Trophoblast cell (in vitro differentiated cells and primary cell): ENCODE results near the gene CD8B.

ENCODE experiments used
- DNase-seq, 2 donors: peaks; one replicate each; pipeline ENCODE4 v3.0.0-alpha.2; 2016
- H2AFZ ChIP-seq: 2 replicates; pipeline ENCODE4 v1.6.1; 2013; ENCODE audit warnings: low read length, moderate library complexity, mild to moderate bottlenecking; ENCODE audit not compliant: insufficient read depth, poor library complexity
- H2AK5ac ChIP-seq: 2 replicates; pipeline ENCODE4 v1.6.1; 2013; ENCODE audit warnings: mild to moderate bottlenecking, low read length
- H2BK120ac ChIP-seq: 2 replicates; pipeline ENCODE4 v1.6.1; 2013; ENCODE audit warnings: low read length, mild to moderate bottlenecking, moderate library complexity; ENCODE audit not compliant: insufficient read depth, poor library complexity
- H2BK12ac ChIP-seq: 2 replicates; pipeline ENCODE4 v1.6.1; 2013; ENCODE audit warnings: mild to moderate bottlenecking, low read length, moderate library complexity
- H2BK5ac ChIP-seq: 2 replicates; pipeline ENCODE4 v1.6.1; 2013; ENCODE audit warnings: low read length, low read depth, moderate library complexity, mild to moderate bottlenecking; ENCODE audit not compliant: poor library complexity
- H3K14ac ChIP-seq: 2 replicates; pipeline ENCODE4 v1.6.1; 2013; ENCODE audit warnings: mild to moderate bottlenecking, low read length
- H3K18ac ChIP-seq: 2 replicates; pipeline ENCODE4 v1.6.1; 2013; ENCODE audit warnings: mild to moderate bottlenecking, low read length
- H3K23ac ChIP-seq: 2 replicates; pipeline ENCODE4 v1.6.1; 2013; ENCODE audit warnings: low read length
- H3K27ac ChIP-seq: 2 replicates; pipeline ENCODE4 v1.5.1; 2013; ENCODE audit warnings: low read depth, mild to moderate bottlenecking, inconsistent platforms, low read length, moderate library complexity
- H3K27me3 ChIP-seq: 2 replicates; pipeline ENCODE4 v1.6.1; 2013; ENCODE audit warnings: inconsistent platforms, mild to moderate bottlenecking, low read length, moderate library complexity; ENCODE audit not compliant: insufficient read depth
- H3K36me3 ChIP-seq, 2 experiments: 1 replicate in 1 of 2; 2 replicates in 1 of 2; pipeline ENCODE4 v1.6.1; 2013; ENCODE audit warnings: low read length in 2 of 2, mild to moderate bottlenecking in 2 of 2, moderate library complexity in 1 of 2; ENCODE audit not compliant: insufficient read depth in 2 of 2, control insufficient read depth in 1 of 2
- H3K4ac ChIP-seq: 2 replicates; pipeline ENCODE4 v1.6.1; 2013; ENCODE audit warnings: low read depth, mild to moderate bottlenecking, low read length, moderate library complexity
- H3K4me1 ChIP-seq, 2 experiments: 1 replicate in 1 of 2; 2 replicates in 1 of 2; pipeline ENCODE4 v1.6.1; 2013; ENCODE audit warnings: low read length in 2 of 2, mild to moderate bottlenecking in 2 of 2, moderate library complexity in 1 of 2; ENCODE audit not compliant: insufficient read depth in 2 of 2, control insufficient read depth in 1 of 2
- H3K4me2 ChIP-seq: 2 replicates; pipeline ENCODE4 v1.6.1; 2013; ENCODE audit warnings: inconsistent platforms, mild to moderate bottlenecking, low read length, moderate library complexity
- H3K4me3 ChIP-seq: 2 replicates; pipeline ENCODE4 v1.5.1; 2013; ENCODE audit warnings: mild to moderate bottlenecking, low read depth, low read length, inconsistent platforms
- H3K79me1 ChIP-seq: one replicate; pipeline ENCODE4 v1.6.1; 2013; ENCODE audit warnings: low read length
- H3K79me2 ChIP-seq: 2 replicates; pipeline ENCODE4 v1.6.1; 2013; ENCODE audit warnings: low read length, mild to moderate bottlenecking; ENCODE audit not compliant: control insufficient read depth, insufficient read depth, poor library complexity
- H3K9ac ChIP-seq: 2 replicates; pipeline ENCODE4 v1.6.1; 2013; ENCODE audit warnings: mild to moderate bottlenecking, low read length
- H3K9me3 ChIP-seq: 2 replicates; pipeline ENCODE4 v1.6.1; 2013; ENCODE audit warnings: low read depth, mild to moderate bottlenecking, control low read depth, inconsistent platforms, low read length; ENCODE audit not compliant: insufficient read depth
- H4K12ac ChIP-seq: 2 replicates; pipeline ENCODE4 v1.6.1; 2013; ENCODE audit warnings: low read depth, mild to moderate bottlenecking, low read length, moderate library complexity
- H4K8ac ChIP-seq: 2 replicates; pipeline ENCODE4 v1.6.1; 2013; ENCODE audit warnings: low read depth, mild to moderate bottlenecking, low read length, moderate library complexity
- H4K91ac ChIP-seq: one replicate; pipeline ENCODE4 v1.6.1; 2013; ENCODE audit warnings: low read depth, mild to moderate bottlenecking, low read length, moderate library complexity
- WGBS: extraction: QIAGEN DNeasy Blood & Tissue Kit; methylation state at CpG from one replicate; pipeline ENCODE4 v1.1.7; 2013; ENCODE audit warnings: missing lambda C conversion rate; ENCODE audit not compliant: insufficient read length, insufficient coverage; ENCODE audit errors: extremely low coverage; 5-methylcytosine and 5-hydroxymethylcytosine counted together

The CD8B gene

DNA sequence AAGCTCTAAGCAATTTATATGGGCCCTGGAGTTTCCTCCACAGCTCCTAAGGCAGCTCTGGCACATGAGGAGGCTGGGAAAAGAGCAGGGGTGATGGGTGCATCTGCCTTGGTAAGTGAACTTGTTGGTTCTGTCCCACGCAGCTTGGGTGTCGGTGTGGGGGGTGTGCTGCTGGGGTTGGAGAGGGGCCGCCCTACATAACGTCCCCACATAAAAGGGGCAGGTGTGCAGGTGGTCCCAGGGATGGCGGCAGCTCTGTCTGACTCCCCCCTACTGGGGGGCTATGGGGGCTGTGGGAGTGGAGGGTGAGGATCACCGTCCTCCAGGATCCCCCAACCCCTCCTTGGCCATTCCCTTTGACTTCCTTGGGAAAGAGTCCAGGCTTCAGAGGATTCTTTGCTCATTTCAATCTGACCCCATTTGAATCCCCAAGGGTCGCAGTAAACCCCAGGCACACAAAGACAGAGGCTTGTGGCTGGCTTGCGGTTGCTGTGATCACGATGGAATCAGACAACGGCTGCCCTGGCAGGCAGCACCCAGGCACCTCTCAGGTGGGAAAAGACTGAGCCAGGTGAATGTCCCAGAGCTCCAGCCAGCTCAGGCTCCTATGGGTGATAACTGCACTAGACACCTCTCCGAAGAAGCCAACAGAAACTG is 36.5 kb downstream of the CD8B start:
- H3K9me3 ChIP-seq = no peaks in the 10 kb centered on the region
- no peak for DNase-seq
- H3K9ac ChIP-seq = no peak overlapping the region
- no peaks in the 10 kb centered on the region for H3K27me3 ChIP-seq
- no peak overlapping the region for H3K14ac ChIP-seq
- no peak overlapping the region for H4K91ac ChIP-seq
- H3K18ac ChIP-seq = no peak overlapping the region
- H2AK5ac ChIP-seq = no peak overlapping the region
- no peak overlapping the region for H3K4me3 ChIP-seq
- no peaks in the 10 kb centered on the region for H3K4me1 ChIP-seq
- H3K4ac ChIP-seq = no peak overlapping the region
- no CpG with 5 or more reads among the region's 11 CpGs for WGBS
- no peak overlapping the region for H4K12ac ChIP-seq
- no peak overlapping the region for H3K4me2 ChIP-seq
- H2BK12ac ChIP-seq = no peak overlapping the region
- no peak overlapping the region for H4K8ac ChIP-seq
- H2BK120ac ChIP-seq = no peak overlapping the region
- no peaks in the 10 kb centered on the region for H3K79me2 ChIP-seq
- H3K27ac ChIP-seq = no peak overlapping the region
- no peak overlapping the region for H3K23ac ChIP-seq
- no peaks in the 10 kb centered on the region for H3K36me3 ChIP-seq
- H2BK5ac ChIP-seq = no peak overlapping the region
- no peaks in the 10 kb centered on the region for H3K79me1 ChIP-seq
- H2AFZ ChIP-seq = no peak overlapping the region

DNA sequence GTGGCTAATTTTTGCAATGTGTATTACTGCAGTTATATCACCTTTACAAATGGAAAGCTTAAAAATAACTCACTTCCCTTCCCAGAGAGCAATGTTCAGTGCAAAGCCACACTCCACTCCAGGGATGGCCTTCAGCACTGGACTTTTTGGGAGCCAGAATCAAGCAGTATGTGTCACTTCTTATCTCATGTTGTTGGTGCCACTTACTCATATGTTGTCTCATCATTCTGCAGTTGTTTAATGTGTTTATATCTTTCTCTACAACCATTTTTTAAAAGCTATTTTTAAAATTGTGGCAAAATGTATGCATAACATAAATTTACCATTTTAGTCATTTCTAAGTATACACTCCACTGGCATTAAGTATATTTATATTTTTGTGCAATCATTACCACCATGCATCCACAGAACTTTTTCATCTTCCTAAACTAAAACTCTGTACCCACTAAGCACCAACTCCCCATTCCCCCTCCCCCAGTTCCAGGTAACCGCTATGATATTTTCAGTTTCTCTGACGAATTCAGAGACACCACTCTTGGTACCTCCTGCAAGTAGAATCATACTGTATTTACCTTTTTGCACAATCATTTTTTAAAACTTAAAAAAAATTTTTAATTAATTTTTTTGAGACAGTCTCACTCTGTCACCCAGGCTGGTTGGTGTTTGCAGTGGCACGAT is 38.9 kb downstream of the CD8B start:
- H2BK120ac ChIP-seq = no peak overlapping the region
- H3K27me3 ChIP-seq = no peaks in the 10 kb centered on the region
- H3K4me2 ChIP-seq = no peak overlapping the region
- no peaks in the 10 kb centered on the region for H3K36me3 ChIP-seq
- H3K23ac ChIP-seq = no peak overlapping the region
- H3K14ac ChIP-seq = no peak overlapping the region
- H3K79me1 ChIP-seq = no peaks in the 10 kb centered on the region
- H4K8ac ChIP-seq = no peak overlapping the region
- no peak overlapping the region for H2BK12ac ChIP-seq
- no peak overlapping the region for H3K18ac ChIP-seq
- H3K9ac ChIP-seq = no peak overlapping the region
- no peak for DNase-seq
- no peaks in the 10 kb centered on the region for H3K4me1 ChIP-seq
- no peak overlapping the region for H2BK5ac ChIP-seq
- H3K79me2 ChIP-seq = no peaks in the 10 kb centered on the region
- H3K4ac ChIP-seq = no peak overlapping the region
- H2AFZ ChIP-seq = no peak overlapping the region
- H3K27ac ChIP-seq = no peak overlapping the region
- no peak overlapping the region for H3K4me3 ChIP-seq
- H2AK5ac ChIP-seq = no peak overlapping the region
- H4K91ac ChIP-seq = no peak overlapping the region
- WGBS = no CpG with 5 or more reads among the region's 3 CpGs
- no peaks in the 10 kb centered on the region for H3K9me3 ChIP-seq
- H4K12ac ChIP-seq = no peak overlapping the region

DNA sequence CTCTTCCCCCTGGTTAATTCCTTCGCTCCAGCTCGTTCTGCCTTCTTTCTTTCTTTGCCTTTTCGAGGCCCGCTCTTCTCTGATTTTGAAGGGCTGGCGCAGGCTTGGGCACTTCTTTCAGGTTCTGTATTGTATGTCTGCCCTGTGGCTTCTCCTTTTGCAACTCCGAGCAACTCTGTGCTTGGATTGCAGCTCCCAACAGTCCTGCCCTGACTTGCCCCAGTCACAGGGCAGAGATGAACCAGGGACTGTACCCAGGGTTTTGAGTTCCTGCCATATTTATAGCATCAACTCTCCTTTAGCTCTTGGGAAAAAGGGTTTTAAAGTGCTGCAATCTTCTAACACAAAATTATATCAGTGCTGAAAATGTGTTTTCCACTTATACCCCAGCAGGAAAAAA is 39.8 kb downstream of the CD8B start:
- Histone ChIP-seq H3K79me1 (no peaks in the 10 kb centered on the region), H4K91ac (no peak overlapping the region), H3K4ac (no peak overlapping the region), H3K36me3 (no peaks in the 10 kb centered on the region), H3K9ac (no peak overlapping the region), H3K4me1 (no peaks in the 10 kb centered on the region), H3K18ac (no peak overlapping the region), H3K79me2 (no peaks in the 10 kb centered on the region), H2BK5ac (no peak overlapping the region), H3K27me3 (no peaks in the 10 kb centered on the region), H3K23ac (no peak overlapping the region), H3K27ac (no peak overlapping the region), H2AFZ (no peak overlapping the region), H3K4me2 (no peak overlapping the region), H2BK12ac (no peak overlapping the region), H3K4me3 (no peak overlapping the region), H3K9me3 (no peaks in the 10 kb centered on the region), H3K14ac (no peak overlapping the region), H2BK120ac (no peak overlapping the region), H4K8ac (no peak overlapping the region), H2AK5ac (no peak overlapping the region), H4K12ac (no peak overlapping the region)
- no peak for DNase-seq
- no CpG with 5 or more reads among the region's 6 CpGs for WGBS

DNA sequence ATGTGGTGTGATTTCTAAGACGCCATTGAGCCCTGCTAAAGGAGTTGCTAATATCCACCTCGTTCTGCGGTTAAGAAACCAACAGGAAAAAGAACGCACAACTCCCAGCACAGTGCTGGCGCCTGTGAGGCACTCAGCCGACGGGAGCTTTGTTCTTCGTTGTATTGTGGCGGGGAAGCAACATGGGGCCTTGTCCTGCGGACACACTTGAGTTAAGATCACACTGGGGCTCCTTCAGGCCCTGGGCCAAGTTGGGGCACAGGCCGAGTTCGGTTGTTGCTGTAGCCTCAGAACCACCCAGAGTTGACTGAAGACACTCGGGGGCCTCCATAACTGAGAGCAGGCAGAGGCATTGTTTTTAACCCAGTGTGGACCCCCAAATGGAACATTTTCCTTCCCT is 40.4 kb downstream of the CD8B start:
- Histone ChIP-seq H3K23ac (no peak overlapping the region), H3K14ac (no peak overlapping the region), H3K18ac (no peak overlapping the region), H2AK5ac (no peak overlapping the region), H2BK5ac (no peak overlapping the region), H2BK120ac (no peak overlapping the region), H4K8ac (no peak overlapping the region), H2AFZ (no peak overlapping the region), H3K79me1 (no peaks in the 10 kb centered on the region), H3K4me3 (no peak overlapping the region), H4K12ac (no peak overlapping the region), H3K4me2 (no peak overlapping the region), H3K4me1 (no peaks in the 10 kb centered on the region), H4K91ac (no peak overlapping the region), H3K79me2 (no peaks in the 10 kb centered on the region), H3K9me3 (no peaks in the 10 kb centered on the region), H3K9ac (no peak overlapping the region), H3K36me3 (no peaks in the 10 kb centered on the region), H2BK12ac (no peak overlapping the region), H3K27ac (no peak overlapping the region), H3K4ac (no peak overlapping the region), H3K27me3 (no peaks in the 10 kb centered on the region)
- no peak for DNase-seq
- WGBS = no CpG with 5 or more reads among the region's 13 CpGs
